ENCODE data around the gene MIB2.
"Not testable (repeated sequence)": the region's sequence is repeated elsewhere in the genome, so short reads cannot be mapped to it uniquely, and the experiment has no call there.

MIB2 gene

GRCh38 chr1:1669468-1670440 is 54.5 kb downstream of the MIB2 start:
- Mint-ChIP-seq H3K36me3 (peaks cover 87% of the 10 kb centered on the region), H3K4me3 (no peak overlapping the region), H3K9me3 (no peaks in the 10 kb centered on the region)

GRCh38 chr1:1670866-1671265 is 55.6 kb downstream of the MIB2 start:
- no peaks in the 10 kb centered on the region for H3K9me3 Mint-ChIP-seq
- peaks cover 81% of the 10 kb centered on the region for H3K36me3 Mint-ChIP-seq
- no peak for ATAC-seq
- no peak overlapping the region for H3K27ac Mint-ChIP-seq
- H3K4me1 Mint-ChIP-seq, result peaks cover 5% of the 10 kb centered on the region
- DNase-seq (ENCODE audit: low spot score in 2 of 2), result no peak
- no peak overlapping the region for H3K4me3 Mint-ChIP-seq

More at GRCh38 chr1:1669468-1670440, 54.5 kb downstream of the MIB2 start:
- peaks cover 3% of the 10 kb centered on the region for H3K4me1 Mint-ChIP-seq
- no peak for ATAC-seq
- DNase-seq (ENCODE audit: low spot score in 2 of 2), result no peak
- H3K27ac Mint-ChIP-seq, result no peak overlapping the region

GRCh38 chr1:1671365-1672119 is 56.2 kb downstream of the MIB2 start:
- DNase-seq (ENCODE audit: low spot score in 2 of 2) (no peak), ATAC-seq (no peak)
- H3K4me1 Mint-ChIP-seq, result peaks cover 5% of the 10 kb centered on the region
- H3K9me3 Mint-ChIP-seq, result no peaks in the 10 kb centered on the region
- no peak overlapping the region for H3K27ac Mint-ChIP-seq
- H3K4me3 Mint-ChIP-seq, result no peak overlapping the region
- peaks cover 74% of the 10 kb centered on the region for H3K36me3 Mint-ChIP-seq

GRCh38 chr1:1672181-1672965 is 57.1 kb downstream of the MIB2 start:
- no peak for DNase-seq (ENCODE audit: low spot score in 2 of 2)
- Mint-ChIP-seq H3K9me3 (no peaks in the 10 kb centered on the region), H3K4me3 (no peak overlapping the region), H3K27ac (no peak overlapping the region), H3K36me3 (peaks cover 68% of the 10 kb centered on the region), H3K4me1 (peaks cover 8% of the 10 kb centered on the region)
- ATAC-seq, result no peak

DNA sequence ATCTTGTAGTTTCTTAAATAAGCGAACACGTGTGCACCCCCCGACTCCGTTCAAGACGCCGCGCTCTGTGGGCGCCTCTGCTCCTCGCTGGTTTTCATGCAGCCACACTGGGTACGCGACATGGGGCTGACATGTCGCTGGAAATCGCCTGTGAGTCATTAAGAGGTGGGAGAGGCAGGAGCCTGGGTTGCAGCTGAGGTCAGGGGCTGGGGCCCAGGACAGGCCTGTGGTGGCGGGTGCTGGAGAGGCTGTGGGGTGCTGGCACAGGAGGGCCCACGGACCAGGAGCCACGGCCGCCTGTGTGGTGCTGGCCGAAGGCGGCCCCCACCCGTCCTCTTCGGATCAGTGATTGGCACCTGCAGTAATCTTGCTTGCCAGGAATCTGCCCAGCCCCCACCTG is 59.5 kb downstream of the MIB2 start:
- DNase-seq (ENCODE audit: low spot score in 2 of 2); H3K4me3 Mint-ChIP-seq; H3K9me3 Mint-ChIP-seq; H3K27ac Mint-ChIP-seq: not testable (repeated sequence)
- Mint-ChIP-seq H3K36me3 (peaks cover 61% of the 10 kb centered on the region), H3K4me1 (peaks cover 30% of the 10 kb centered on the region)
- peak; percentile 25 for ATAC-seq

DNA sequence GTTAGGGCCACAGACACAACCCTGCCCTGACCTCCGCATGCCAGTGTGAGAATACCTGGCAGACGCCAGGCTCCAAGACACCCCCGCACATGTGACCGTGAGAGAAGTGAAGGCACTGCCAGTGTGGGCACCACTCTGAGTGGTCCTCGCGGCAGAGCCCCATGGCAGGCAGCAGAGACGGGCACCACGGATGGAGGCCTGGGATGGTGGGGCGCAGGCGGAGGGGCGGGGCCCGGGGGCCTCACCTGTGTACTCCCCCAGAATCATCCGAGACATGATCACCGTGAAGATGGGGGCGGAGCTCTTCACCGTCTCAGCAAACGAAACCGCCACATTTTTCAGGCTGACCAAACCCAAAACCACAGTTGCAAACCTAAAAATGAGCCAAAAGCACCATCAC is 59.9 kb downstream of the MIB2 start:
- not testable (repeated sequence) for DNase-seq (ENCODE audit: low spot score in 2 of 2); H3K9me3 Mint-ChIP-seq; ATAC-seq; H3K4me3 Mint-ChIP-seq; H3K27ac Mint-ChIP-seq
- Mint-ChIP-seq H3K4me1 (peaks cover 30% of the 10 kb centered on the region), H3K36me3 (peaks cover 57% of the 10 kb centered on the region)

DNA sequence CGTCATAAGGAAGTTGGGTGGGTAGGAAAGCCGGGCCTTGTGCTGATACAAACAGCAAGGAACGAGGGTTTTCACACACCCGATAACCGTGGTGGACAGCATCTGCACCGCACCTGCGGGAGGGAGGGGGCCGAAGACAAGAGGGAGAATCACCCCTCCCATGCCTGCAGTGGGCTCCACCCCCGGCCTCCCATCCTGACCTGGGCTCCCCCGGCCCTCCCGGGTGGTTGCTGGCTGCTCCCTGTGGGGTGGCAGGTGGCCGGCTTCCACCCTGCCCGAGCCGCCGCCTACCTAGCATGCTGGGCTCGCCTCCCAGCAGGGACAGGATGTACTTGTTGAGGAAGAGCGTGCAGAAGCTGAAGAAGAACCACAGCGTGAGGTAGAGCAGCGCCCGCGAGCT is 60.8 kb downstream of the MIB2 start:
- not testable (repeated sequence) for H3K9me3 Mint-ChIP-seq; H3K27ac Mint-ChIP-seq; DNase-seq (ENCODE audit: low spot score in 2 of 2); ATAC-seq; H3K4me3 Mint-ChIP-seq
- H3K4me1 Mint-ChIP-seq, result peaks cover 30% of the 10 kb centered on the region
- H3K36me3 Mint-ChIP-seq, result peaks cover 48% of the 10 kb centered on the region

- Mint-ChIP-seq H3K27ac (peak overlapping the region; percentile 97), H3K4me1 (peaks cover 30% of the 10 kb centered on the region), H3K9me3 (no peaks in the 10 kb centered on the region), H3K4me3 (peak overlapping the region; percentile 91), H3K36me3 (peaks cover 39% of the 10 kb centered on the region)
- peak; percentile 59 for ATAC-seq
- peak; percentile 20 to 68 for DNase-seq (ENCODE audit: low spot score in 2 of 2)
Measured at GRCh38 chr1:1677718-1678580, 62.6 kb downstream of the MIB2 start.

DNA sequence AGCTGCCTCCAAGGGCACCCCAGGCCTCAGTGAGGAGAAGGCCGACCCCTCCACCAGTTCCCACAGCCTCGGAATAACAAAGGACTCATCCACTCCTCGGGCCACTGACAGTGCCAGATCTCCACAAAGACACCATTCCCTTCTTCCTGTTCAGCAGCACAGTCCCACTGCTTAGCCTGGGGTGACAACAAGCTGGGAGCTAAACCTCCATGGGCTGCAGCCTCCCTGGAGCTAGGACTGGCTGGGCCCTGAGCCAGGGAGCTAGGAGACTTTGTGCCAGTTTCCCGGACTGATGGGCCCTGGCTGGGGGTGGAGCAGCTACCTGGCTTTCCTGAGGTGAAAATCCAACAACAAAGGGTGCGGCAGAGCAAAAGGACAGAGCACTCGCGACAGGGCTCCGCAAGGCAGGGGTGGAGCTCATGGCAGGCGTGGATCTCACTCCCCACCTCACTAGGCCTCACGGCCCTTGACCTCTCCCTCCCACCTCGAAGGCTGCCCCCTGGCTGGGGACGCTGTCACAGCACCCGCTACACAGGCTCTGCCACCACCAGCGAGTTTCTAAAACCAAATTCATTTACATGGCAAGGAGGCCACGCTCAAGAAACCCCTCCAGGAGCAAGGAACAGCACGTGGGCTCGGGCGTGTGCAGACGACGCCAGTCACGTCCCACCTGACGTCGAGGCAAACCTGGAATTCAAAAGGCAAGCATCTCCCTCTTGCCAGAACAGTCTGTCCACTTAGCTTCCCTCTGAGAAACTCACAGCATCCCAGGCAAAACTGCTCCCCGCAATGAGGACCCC is 63.5 kb downstream of the MIB2 start:
- ATAC-seq, result peak; percentile 81
- peak overlapping the region; percentile 97 for H3K27ac Mint-ChIP-seq
- DNase-seq (ENCODE audit: low spot score in 2 of 2), result peak; percentile 38 to 63

More for the DNA sequence above, 63.5 kb downstream of the MIB2 start:
- Mint-ChIP-seq H3K4me3 (peak overlapping the region; percentile 91), H3K9me3 (no peaks in the 10 kb centered on the region), H3K4me1 (peaks cover 30% of the 10 kb centered on the region), H3K36me3 (peaks cover 39% of the 10 kb centered on the region)

Measured in stimulated activated effector memory CD8-positive, alpha-beta T cell treated with anti-CD3 and anti-CD28 coated beads, Interleukin-12 subunit alpha, Interleukin-12 subunit beta, amount 100 ng/mL, for 72 hours (primary cell).